DOHH2 (cell line): Measurements from ENCODE around the gene FAF2.

ENCODE experiments used
- H3F3A ChIP-seq: fragments of 200-600 bp; sonication (generic), shearing (Covaris generic); 2 replicates; pipeline ENCODE4 v1.6.0; 2016; ENCODE audit warnings: antibody characterized with exemption, mild to moderate bottlenecking; ENCODE audit not compliant: control insufficient read depth, insufficient read depth
- H3K27ac ChIP-seq: fragments of 200-600 bp; sonication (generic); 2 replicates; pipeline ENCODE4 v1.5.1; 2014; ENCODE audit warnings: low read depth, mild to moderate bottlenecking, low read length, moderate library complexity
- H3K27me3 ChIP-seq: fragments of 200-600 bp; sonication (generic); 2 replicates; pipeline ENCODE4 v1.6.1; 2014; ENCODE audit warnings: mild to moderate bottlenecking, low read length, mixed read lengths; ENCODE audit not compliant: control insufficient read depth
- H3K36me3 ChIP-seq: fragments of 200-600 bp; sonication (generic); 2 replicates; pipeline ENCODE4 v1.6.1; 2014; ENCODE audit warnings: mild to moderate bottlenecking, low read length, moderate library complexity, mixed read lengths; ENCODE audit not compliant: control insufficient read depth
- H3K4me1 ChIP-seq: fragments of 200-600 bp; sonication (generic); 2 replicates; pipeline ENCODE4 v1.6.1; 2014; ENCODE audit warnings: mild to moderate bottlenecking, low read length, mixed read lengths; ENCODE audit not compliant: control insufficient read depth
- H3K4me2 ChIP-seq: fragments of 200-600 bp; sonication (generic); 2 replicates; pipeline ENCODE4 v1.6.0; 2014; ENCODE audit warnings: mild to moderate bottlenecking, low read length, moderate library complexity
- H3K4me3 ChIP-seq: fragments of 200-600 bp; sonication (generic); 2 replicates; pipeline ENCODE4 v1.5.1; 2014; ENCODE audit warnings: mild to moderate bottlenecking, low read length, mixed read lengths
- H3K79me2 ChIP-seq: fragments of 200-600 bp; sonication (generic); 2 replicates; pipeline ENCODE4 v1.6.1; 2014; ENCODE audit warnings: mild to moderate bottlenecking, low read length, mixed read lengths; ENCODE audit not compliant: control insufficient read depth
- H3K9me2 ChIP-seq: fragments of 200-600 bp; sonication (generic); replicated peaks from 2 replicates; pipeline ENCODE4 v1.6.1; 2014; ENCODE audit warnings: mild to moderate bottlenecking, low read length, mixed read lengths; ENCODE audit not compliant: control insufficient read depth
- H3K9me3 ChIP-seq: fragments of 200-600 bp; sonication (generic); 2 replicates; pipeline ENCODE4 v1.6.1; 2014; ENCODE audit warnings: antibody characterized with exemption, low read length, mixed read lengths; ENCODE audit not compliant: control insufficient read depth, insufficient read depth
- H4K20me1 ChIP-seq: fragments of 200-600 bp; sonication (generic); 2 replicates; pipeline ENCODE4 v1.6.0; 2014; ENCODE audit warnings: low read depth, mild to moderate bottlenecking, antibody characterized with exemption, low read length, moderate library complexity; ENCODE audit not compliant: control insufficient read depth, insufficient read depth
- CTCF ChIP-seq: fragments of 200-600 bp; sonication (generic); IDR thresholded peaks from one replicate; pipeline ENCODE4 v1.5.1; 2014; ENCODE audit warnings: antibody characterized with exemption, mild to moderate bottlenecking, low read depth, low read length; ENCODE audit not compliant: poor library complexity, severe bottlenecking
- EZH2phosphoT487 ChIP-seq: fragments of 200-600 bp; sonication (generic); IDR thresholded peaks from 2 replicates; pipeline ENCODE4 v1.6.1; 2017; ENCODE audit warnings: borderline replicate concordance, mild to moderate bottlenecking, antibody characterized with exemption, low read length, moderate library complexity, mixed read lengths

Gene FAF2

DNA sequence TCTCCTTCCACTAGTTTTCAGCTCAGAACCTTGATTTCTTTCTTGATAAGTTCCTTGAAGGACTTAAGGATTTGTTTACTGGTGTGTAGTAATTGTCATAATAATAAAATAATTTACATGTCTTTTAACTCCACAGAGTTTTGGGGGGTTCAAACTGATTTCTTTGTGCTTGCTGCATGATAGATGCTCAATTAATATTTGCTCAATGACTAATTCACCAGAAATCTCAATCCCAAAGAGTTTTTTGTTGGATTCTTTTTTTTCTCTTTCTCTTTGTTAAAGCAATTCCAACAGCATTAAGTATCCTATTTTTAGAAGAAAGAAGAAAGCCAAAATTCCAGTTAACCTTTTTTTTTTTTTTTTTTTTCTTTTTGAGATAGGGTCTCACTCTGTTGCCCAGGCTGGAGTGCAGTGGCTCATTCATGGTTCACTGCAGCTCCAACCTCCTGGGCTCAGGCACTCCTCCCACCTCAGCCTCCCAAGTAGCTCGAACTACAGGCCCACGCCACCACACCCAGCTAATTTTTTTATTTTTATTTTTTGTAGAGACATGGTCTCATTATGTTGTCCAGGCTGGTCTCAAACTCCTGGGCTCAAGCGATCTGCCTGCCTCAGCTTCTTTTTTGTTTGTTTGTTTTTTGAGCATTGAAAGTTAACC lies 10.8 kb downstream of the FAF2 start:
- Histone ChIP-seq H3K9me3 (no peaks in the 10 kb centered on the region), H3K4me3 (no peak overlapping the region), H3K27ac (no peak overlapping the region), H3K4me1 (peaks cover 4% of the 10 kb centered on the region), H3K27me3 (no peaks in the 10 kb centered on the region), H3K4me2 (no peak overlapping the region), H3K9me2 (no peaks in the 10 kb centered on the region), H3K36me3 (peaks cover 7% of the 10 kb centered on the region), H3K79me2 (peaks cover 82% of the 10 kb centered on the region), H4K20me1 (no peaks in the 10 kb centered on the region; the same call in 1 of the 2 replicates), H3F3A (no peaks in the 10 kb centered on the region)
- TF ChIP-seq CTCF (no peak), EZH2phosphoT487 (no peak)

DNA sequence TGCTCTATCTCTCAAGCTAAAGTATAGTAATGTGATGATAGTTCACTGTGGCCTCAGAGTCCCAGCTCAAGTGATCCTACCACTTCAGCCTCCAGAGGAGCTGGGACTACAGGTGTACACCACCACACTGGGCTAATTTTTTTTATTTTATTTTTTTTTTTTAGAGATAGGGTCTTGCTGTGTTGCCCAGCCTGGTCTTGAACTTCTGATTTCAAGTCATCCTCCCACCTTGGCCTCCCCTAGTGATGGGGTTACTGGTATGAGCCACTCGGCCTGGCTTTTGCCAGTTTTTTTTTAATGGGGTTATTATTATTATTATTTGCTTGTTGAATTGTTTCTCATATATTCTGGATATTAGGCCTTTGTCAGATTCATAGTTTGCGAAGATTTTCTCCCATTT lies 13.2 kb downstream of the FAF2 start:
- Histone ChIP-seq H3K9me2 (no peaks in the 10 kb centered on the region), H3K27ac (no peak overlapping the region), H3K4me1 (peaks cover 4% of the 10 kb centered on the region), H3K4me2 (no peak overlapping the region), H3F3A (no peaks in the 10 kb centered on the region), H3K36me3 (peaks cover 7% of the 10 kb centered on the region), H4K20me1 (no peaks in the 10 kb centered on the region), H3K27me3 (no peaks in the 10 kb centered on the region), H3K4me3 (no peak overlapping the region), H3K79me2 (peaks cover 93% of the 10 kb centered on the region), H3K9me3 (no peaks in the 10 kb centered on the region)
- TF ChIP-seq EZH2phosphoT487 (no peak), CTCF (no peak)

- H3K4me2 ChIP-seq, result no peak overlapping the region
- no peaks in the 10 kb centered on the region for H3K9me2 ChIP-seq
- H3K4me1 ChIP-seq, result peaks cover 4% of the 10 kb centered on the region
- no peaks in the 10 kb centered on the region for H3K9me3 ChIP-seq
- H3K27ac ChIP-seq, result no peak overlapping the region
- H3K36me3 ChIP-seq, result peaks cover 8% of the 10 kb centered on the region
- H4K20me1 ChIP-seq, result no peaks in the 10 kb centered on the region
- H3K27me3 ChIP-seq, result no peaks in the 10 kb centered on the region
- TF ChIP-seq EZH2phosphoT487 (no peak), CTCF (no peak)
- H3F3A ChIP-seq, result no peaks in the 10 kb centered on the region
- H3K79me2 ChIP-seq, result peaks cover 93% of the 10 kb centered on the region
- H3K4me3 ChIP-seq, result no peak overlapping the region
These were observed 15.1 kb downstream of the FAF2 start for GRCh38 chr5:176463113-176463764.
